ENCODE results near the gene PIWIL4.

DNA sequence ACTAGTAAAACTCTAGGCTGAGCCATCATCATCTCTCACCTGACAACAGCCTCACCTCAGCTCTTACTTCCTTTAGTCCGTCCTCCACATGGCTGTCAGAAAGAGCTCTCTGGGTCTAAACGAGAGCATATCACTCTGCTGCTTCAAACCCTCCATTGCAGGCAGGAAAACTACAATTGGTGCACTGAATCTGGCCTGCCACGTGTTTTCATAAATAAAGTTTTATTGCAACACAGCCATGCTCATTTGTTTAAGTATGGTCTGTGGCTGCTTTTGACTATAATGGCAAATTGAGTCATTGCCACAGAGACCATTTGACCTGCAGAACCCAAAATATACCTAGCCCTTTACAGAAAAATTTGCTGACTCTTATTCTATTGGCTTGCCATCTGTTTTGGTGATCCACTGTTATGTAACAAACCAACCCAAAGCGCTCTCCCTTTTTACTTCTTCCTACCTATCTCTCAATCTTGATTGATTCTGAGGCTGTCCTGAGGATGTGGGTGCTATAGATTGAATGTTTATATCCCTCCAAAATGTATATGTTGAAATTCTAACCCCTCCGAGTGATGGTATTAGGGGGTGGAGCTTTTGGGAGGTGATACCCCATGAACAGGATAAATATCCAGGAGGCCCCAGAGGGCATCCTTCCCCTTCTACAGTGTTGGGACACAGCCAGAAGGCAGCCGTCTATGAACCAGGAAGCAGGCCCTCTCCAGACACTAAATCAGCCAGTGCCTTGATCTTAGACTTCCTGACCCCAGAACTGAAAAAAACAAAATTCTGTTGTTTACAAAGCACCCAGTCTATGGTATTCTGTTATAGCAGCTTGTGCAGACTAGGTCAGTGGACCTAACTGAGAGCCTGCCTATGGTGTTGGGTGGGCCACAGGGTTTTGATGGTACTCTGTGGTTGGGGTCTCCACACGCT lies 99.9 kb downstream of the PIWIL4 start:
- TF ChIP-seq SP1 (IDR thresholded peaks at IDR 0.05) (no peak), ELF4 (IDR thresholded peaks at IDR 0.05) (no peak)

All from HEK293T (cell line).